ENCODE data around the gene PLK4.
"Not testable (repeated sequence)": the region's sequence is repeated elsewhere in the genome, so short reads cannot be mapped to it uniquely, and the experiment has no call there.

PLK4 gene

GRCh38 chr4:127917151-127917550 lies 36.5 kb downstream of the PLK4 start:
- TF ChIP-seq, protein P1, sequence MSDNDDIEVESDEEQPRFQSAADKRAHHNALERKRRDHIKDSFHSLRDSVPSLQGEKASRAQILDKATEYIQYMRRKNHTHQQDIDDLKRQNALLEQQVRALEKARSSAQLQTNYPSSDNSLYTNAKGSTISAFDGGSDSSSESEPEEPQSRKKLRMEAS (IDR thresholded peaks at IDR 0.05; ENCODE audit: low read depth, low read length) = no peak
- TF ChIP-seq, protein P2, sequence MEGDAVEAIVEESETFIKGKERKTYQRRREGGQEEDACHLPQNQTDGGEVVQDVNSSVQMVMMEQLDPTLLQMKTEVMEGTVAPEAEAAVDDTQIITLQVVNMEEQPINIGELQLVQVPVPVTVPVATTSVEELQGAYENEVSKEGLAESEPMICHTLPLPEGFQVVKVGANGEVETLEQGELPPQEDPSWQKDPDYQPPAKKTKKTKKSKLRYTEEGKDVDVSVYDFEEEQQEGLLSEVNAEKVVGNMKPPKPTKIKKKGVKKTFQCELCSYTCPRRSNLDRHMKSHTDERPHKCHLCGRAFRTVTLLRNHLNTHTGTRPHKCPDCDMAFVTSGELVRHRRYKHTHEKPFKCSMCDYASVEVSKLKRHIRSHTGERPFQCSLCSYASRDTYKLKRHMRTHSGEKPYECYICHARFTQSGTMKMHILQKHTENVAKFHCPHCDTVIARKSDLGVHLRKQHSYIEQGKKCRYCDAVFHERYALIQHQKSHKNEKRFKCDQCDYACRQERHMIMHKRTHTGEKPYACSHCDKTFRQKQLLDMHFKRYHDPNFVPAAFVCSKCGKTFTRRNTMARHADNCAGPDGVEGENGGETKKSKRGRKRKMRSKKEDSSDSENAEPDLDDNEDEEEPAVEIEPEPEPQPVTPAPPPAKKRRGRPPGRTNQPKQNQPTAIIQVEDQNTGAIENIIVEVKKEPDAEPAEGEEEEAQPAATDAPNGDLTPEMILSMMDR (IDR thresholded peaks at IDR 0.05; ENCODE audit: low read depth, low read length) = no peak
- no peak for TF ChIP-seq POLR2A (IDR thresholded peaks at IDR 0.05; ENCODE audit: extremely low read depth, insufficient read length)
- TF ChIP-seq MYC (IDR thresholded peaks at IDR 0.05; ENCODE audit: low read depth, low read length) = no peak
- DNase-seq (ENCODE audit: low read depth) = no peak
- no peak overlapping the region for H3K4me3 ChIP-seq (ENCODE audit: low read depth, low read length)

DNA sequence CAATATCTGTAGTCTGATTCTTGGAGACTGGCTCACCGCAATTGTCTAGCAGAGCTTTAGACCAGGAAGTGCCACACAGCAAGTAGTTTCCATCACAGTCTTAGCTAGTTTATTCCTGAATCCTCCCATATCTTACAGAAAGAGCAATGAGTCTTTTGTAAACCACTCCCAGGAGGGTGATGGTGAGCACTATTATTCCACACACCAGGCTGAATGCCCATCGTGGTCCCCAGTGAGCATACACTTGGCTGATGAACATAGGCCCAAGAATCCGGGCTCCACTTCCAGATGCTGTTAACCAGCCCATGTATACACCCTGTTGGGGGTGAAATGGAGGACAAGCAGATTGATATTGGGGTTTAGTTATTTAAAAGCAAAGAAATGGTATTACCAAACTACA lies 39.8 kb downstream of the PLK4 start:
- TF ChIP-seq MYC (IDR thresholded peaks at IDR 0.05; ENCODE audit: low read depth, low read length) (no peak), POLR2A (IDR thresholded peaks at IDR 0.05; ENCODE audit: extremely low read depth, insufficient read length) (no peak)
- no peak for DNase-seq (ENCODE audit: low read depth)
- H3K4me3 ChIP-seq (ENCODE audit: low read depth, low read length) = no peak overlapping the region

DNA sequence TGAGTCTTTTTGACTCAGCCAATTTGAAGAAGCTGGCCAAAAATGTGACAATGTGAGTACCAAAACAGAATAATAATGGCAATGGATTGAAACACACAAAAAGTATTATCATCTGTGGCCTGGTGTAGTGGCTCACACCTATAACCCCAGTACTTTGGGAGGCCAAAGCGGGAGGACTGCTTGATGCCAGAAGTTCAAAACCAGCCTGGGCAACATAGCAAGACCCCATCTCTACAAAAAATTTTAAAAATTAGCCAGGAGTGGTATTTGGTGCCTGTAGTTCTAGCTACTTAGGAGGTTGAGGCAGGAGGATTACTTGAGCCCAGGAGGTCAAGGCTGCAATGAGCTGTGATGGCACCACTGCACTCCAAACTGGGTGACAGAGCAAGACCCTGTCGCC lies 41.5 kb downstream of the PLK4 start:
- TF ChIP-seq, protein P2 (IDR thresholded peaks at IDR 0.05; ENCODE audit: low read depth, low read length) = no peak
- TF ChIP-seq MYC (IDR thresholded peaks at IDR 0.05; ENCODE audit: low read depth, low read length) (no peak), POLR2A (IDR thresholded peaks at IDR 0.05; ENCODE audit: extremely low read depth, insufficient read length) (no peak)
- TF ChIP-seq, protein P1 (IDR thresholded peaks at IDR 0.05; ENCODE audit: low read depth, low read length) = no peak
- no peak for DNase-seq (ENCODE audit: low read depth)
- H3K4me3 ChIP-seq (ENCODE audit: low read depth, low read length) = no peak overlapping the region

DNA sequence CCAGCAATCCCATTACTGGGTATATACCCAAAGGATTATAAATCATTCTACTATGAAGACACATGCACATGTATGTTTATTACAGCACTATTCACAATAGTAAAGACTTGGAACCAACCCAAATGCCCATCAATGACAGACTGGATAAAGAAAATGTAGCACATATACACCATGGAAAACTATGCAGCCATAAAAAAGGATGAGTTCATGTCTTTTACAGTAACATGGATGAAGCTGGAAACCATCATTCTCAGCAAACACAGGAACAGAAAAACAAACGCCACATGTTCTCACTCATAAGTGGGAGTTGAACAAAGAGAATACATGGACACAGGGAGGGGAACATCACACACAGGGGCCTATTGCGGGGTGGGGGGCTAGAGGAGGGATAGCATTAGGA lies 45.0 kb downstream of the PLK4 start:
- H3K4me3 ChIP-seq (ENCODE audit: low read depth, low read length); DNase-seq (ENCODE audit: low read depth): not testable (repeated sequence)

DNA sequence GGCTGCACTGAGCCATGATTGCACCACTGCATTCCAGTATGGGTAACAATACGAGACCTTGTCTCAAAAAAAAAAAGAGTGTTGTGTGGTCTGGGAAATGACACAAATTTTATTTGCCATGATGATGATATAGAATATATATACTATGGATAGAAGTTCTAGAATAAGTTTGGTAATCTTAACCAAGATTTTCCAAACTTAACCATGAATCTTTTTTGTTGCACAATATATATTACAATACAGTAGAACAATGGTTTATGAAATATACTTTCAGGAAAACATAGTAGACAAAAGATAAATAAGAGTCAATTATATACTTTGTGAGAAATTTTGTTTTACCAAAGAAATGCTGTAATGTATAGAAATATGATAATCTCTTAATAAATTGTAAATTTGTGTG lies 49.5 kb downstream of the PLK4 start:
- TF ChIP-seq POLR2A (IDR thresholded peaks at IDR 0.05; ENCODE audit: extremely low read depth, insufficient read length) (no peak), MYC (IDR thresholded peaks at IDR 0.05; ENCODE audit: low read depth, low read length) (no peak)
- TF ChIP-seq, protein P2 (IDR thresholded peaks at IDR 0.05; ENCODE audit: low read depth, low read length) = no peak
- TF ChIP-seq, protein P1 (IDR thresholded peaks at IDR 0.05; ENCODE audit: low read depth, low read length) = no peak
- no peak for DNase-seq (ENCODE audit: low read depth)
- H3K4me3 ChIP-seq (ENCODE audit: low read depth, low read length) = no peak overlapping the region

- DNase-seq (ENCODE audit: low read depth); H3K4me3 ChIP-seq (ENCODE audit: low read depth, low read length): not testable (repeated sequence)
Observed at GRCh38 chr4:127931836-127932235, 51.1 kb downstream of the PLK4 start.

- no peak for TF ChIP-seq MYC (IDR thresholded peaks at IDR 0.05; ENCODE audit: low read depth, low read length)
- TF ChIP-seq POLR2A (IDR thresholded peaks at IDR 0.05; ENCODE audit: extremely low read depth, insufficient read length) = no peak
- TF ChIP-seq, protein P1 (IDR thresholded peaks at IDR 0.05; ENCODE audit: low read depth, low read length) = no peak
- TF ChIP-seq, protein P2 (IDR thresholded peaks at IDR 0.05; ENCODE audit: low read depth, low read length) = no peak
Observed at GRCh38 chr4:127936974-127937373, 56.3 kb downstream of the PLK4 start.

More at GRCh38 chr4:127936974-127937373, 56.3 kb downstream of the PLK4 start:
- H3K4me3 ChIP-seq (ENCODE audit: low read depth, low read length) = no peak overlapping the region
- DNase-seq (ENCODE audit: low read depth) = no peak
